ENCODE results near the gene CPED1. TPM values are rescaled to one million over a fixed set of nuclear protein-coding genes. Genes with fewer than 3 reads are reported as not detected.
"Not testable (repeated sequence)": the region's sequence is repeated elsewhere in the genome, so short reads cannot be mapped to it uniquely, and the experiment has no call there.

Gene CPED1
- polyA plus RNA-seq, 2 donors = 0.29 to 1.3 TPM

DNA sequence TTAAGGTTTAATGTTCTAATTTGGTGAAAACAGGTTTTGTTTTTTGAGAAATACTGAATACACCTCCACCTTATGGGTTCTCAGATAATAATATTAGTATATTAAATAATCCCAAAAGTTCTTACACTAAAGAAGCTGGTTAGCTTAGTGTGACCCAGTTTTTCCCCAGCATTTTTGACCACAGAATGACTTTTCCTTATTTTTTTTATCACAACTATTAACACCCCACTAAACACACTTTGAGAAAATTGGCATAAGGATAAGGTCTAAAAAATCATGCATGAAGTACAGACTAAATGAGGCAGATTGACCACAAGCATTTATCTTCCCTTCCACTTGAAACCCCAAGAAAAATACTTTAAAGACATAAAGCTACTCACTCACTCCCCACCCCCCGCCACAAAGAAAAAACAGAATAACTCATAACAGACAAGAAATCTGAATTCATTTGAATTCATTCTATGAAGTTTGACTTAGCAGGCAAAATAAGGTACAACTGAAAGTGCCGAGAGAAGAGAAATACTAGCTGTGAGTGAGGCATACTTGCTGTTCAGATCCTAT, 290.6 kb downstream of the CPED1 start:
- peaks cover 0 to 3% of the 10 kb centered on the region in 2 donors for H3K9me3 ChIP-seq (ENCODE audit: control insufficient read depth in 2 of 2, insufficient read depth in 1 of 2, low read depth in 1 of 2, low read length in 1 of 2)
- WGBS, 2 donors = 77 to 79% methylated on average over 2 of the region's 2 CpGs
- no peak overlapping the region for H3K27ac ChIP-seq (ENCODE audit: low read depth in 2 of 2, low read length in 1 of 2)
- no peaks in the 10 kb centered on the region for H3K36me3 ChIP-seq (ENCODE audit: control insufficient read depth in 2 of 2, insufficient read depth in 2 of 2, low read length in 1 of 2)
- no peak overlapping the region for H3K4me3 ChIP-seq (ENCODE audit: low read depth in 1 of 2, low read length in 2 of 2)
- no peaks in the 10 kb centered on the region for H3K4me1 ChIP-seq (ENCODE audit: control insufficient read depth in 2 of 2, insufficient read depth in 2 of 2, low read length in 1 of 2)
- no peaks in the 10 kb centered on the region for H3K27me3 ChIP-seq (ENCODE audit: control insufficient read depth in 1 of 2, insufficient read depth in 2 of 2, low read length in 2 of 2)

DNA sequence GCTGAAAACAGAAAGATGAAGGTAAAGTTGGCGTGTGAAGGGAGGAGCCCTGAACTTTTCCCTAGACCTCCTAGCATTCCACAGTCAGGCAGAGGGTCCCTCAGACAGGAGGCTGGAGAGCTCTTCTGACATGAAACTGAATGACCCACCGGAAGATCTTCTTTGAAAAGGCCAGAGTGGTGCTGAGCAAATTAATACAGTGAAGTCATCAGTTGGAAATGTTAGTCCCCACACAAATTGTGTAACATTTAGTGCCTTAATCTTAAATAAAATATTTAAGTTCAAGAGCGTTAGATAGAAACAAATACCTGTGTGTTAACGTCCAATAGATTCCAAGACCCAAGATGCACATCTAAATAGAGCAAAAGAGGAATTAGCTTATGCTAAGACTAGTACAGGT, 291.3 kb downstream of the CPED1 start:
- H3K4me1 ChIP-seq (ENCODE audit: control insufficient read depth in 2 of 2, insufficient read depth in 2 of 2, low read length in 1 of 2) = no peaks in the 10 kb centered on the region
- H3K36me3 ChIP-seq (ENCODE audit: control insufficient read depth in 2 of 2, insufficient read depth in 2 of 2, low read length in 1 of 2) = no peaks in the 10 kb centered on the region
- H3K27me3 ChIP-seq (ENCODE audit: control insufficient read depth in 1 of 2, insufficient read depth in 2 of 2, low read length in 2 of 2) = no peaks in the 10 kb centered on the region
- H3K27ac ChIP-seq (ENCODE audit: low read depth in 2 of 2, low read length in 1 of 2) = no peak overlapping the region
- WGBS, 2 donors = 82 to 84% methylated on average over 4 of the region's 4 CpGs
- peaks cover 0 to 3% of the 10 kb centered on the region in 2 donors for H3K9me3 ChIP-seq (ENCODE audit: control insufficient read depth in 2 of 2, insufficient read depth in 1 of 2, low read depth in 1 of 2, low read length in 1 of 2)
- H3K4me3 ChIP-seq (ENCODE audit: low read depth in 1 of 2, low read length in 2 of 2) = no peak overlapping the region

- WGBS, 2 donors = 69 to 84% methylated on average over 1 of the region's 1 CpG
- Histone ChIP-seq H3K9me3 (ENCODE audit: control insufficient read depth in 2 of 2, insufficient read depth in 1 of 2, low read depth in 1 of 2, low read length in 1 of 2) (peaks cover 0 to 6% of the 10 kb centered on the region in 2 donors), H3K36me3 (ENCODE audit: control insufficient read depth in 2 of 2, insufficient read depth in 2 of 2, low read length in 1 of 2) (no peaks in the 10 kb centered on the region), H3K27me3 (ENCODE audit: control insufficient read depth in 1 of 2, insufficient read depth in 2 of 2, low read length in 2 of 2) (no peaks in the 10 kb centered on the region), H3K27ac (ENCODE audit: low read depth in 2 of 2, low read length in 1 of 2) (no peak overlapping the region), H3K4me3 (ENCODE audit: low read depth in 1 of 2, low read length in 2 of 2) (no peak overlapping the region), H3K4me1 (ENCODE audit: control insufficient read depth in 2 of 2, insufficient read depth in 2 of 2, low read length in 1 of 2) (no peaks in the 10 kb centered on the region)
Observed at GRCh38 chr7:121280656-121281055, 292.1 kb downstream of the CPED1 start.

DNA sequence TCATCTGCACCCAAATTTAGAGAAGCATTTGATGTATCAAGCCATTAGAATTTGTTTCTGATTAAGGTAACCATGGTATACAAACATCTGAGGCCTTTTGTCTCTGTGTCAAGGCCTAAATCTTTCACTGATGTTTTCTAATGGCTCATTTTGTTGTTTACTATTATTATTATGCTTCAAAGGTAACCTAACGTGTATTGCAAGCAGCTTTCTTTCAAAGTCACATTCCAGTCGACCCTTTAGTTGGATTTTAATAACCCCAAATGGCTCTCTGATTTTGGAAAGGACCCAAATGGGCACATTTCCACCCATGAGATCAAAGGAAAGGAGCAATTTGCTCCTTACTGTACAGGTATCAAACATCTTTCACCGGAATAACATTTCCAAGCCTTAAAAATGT, 293.6 kb downstream of the CPED1 start:
- Histone ChIP-seq H3K4me3 (ENCODE audit: low read depth in 1 of 2, low read length in 2 of 2) (no peak overlapping the region), H3K4me1 (ENCODE audit: control insufficient read depth in 2 of 2, insufficient read depth in 2 of 2, low read length in 1 of 2) (no peaks in the 10 kb centered on the region), H3K27ac (ENCODE audit: low read depth in 2 of 2, low read length in 1 of 2) (no peak overlapping the region), H3K27me3 (ENCODE audit: control insufficient read depth in 1 of 2, insufficient read depth in 2 of 2, low read length in 2 of 2) (no peaks in the 10 kb centered on the region), H3K9me3 (ENCODE audit: control insufficient read depth in 2 of 2, insufficient read depth in 1 of 2, low read depth in 1 of 2, low read length in 1 of 2) (peaks cover 0 to 6% of the 10 kb centered on the region in 2 donors), H3K36me3 (ENCODE audit: control insufficient read depth in 2 of 2, insufficient read depth in 2 of 2, low read length in 1 of 2) (no peaks in the 10 kb centered on the region)
- 55 to 58% methylated on average over 3 of the region's 3 CpGs for WGBS, 2 donors

DNA sequence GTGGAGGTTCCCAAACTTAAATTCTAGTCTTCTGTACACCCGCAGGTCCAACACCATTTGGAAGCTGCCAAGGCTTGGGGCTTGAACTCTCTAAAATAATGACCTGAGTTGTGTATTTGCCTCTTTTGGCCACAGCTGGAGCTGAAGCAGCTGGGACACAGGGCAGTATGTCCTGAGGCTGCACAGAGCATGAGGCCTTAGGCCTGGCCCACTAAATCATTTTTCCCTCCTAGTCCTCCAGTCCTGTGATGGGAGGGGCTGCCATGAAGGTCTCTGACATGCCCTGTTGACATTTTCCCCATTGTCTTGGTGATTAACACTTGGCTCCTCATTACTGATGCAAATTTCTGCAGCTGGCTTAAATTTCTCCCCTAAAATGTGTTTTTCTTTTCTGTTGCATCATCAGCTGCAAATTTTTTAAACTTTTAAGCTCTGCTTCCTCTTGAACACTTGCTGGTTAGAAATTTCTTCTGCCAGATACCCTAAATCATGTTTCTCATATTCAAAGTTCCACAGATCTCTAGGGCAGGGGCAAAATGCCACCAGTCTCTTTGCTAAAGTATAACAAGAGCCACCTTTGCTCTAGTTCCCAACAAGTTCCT, 296.7 kb downstream of the CPED1 start:
- no peak overlapping the region for H3K4me3 ChIP-seq (ENCODE audit: low read depth in 1 of 2, low read length in 2 of 2)
- H3K27me3 ChIP-seq (ENCODE audit: control insufficient read depth in 1 of 2, insufficient read depth in 2 of 2, low read length in 2 of 2) = no peaks in the 10 kb centered on the region
- H3K27ac ChIP-seq (ENCODE audit: low read depth in 2 of 2, low read length in 1 of 2) = no peak overlapping the region
- H3K4me1 ChIP-seq (ENCODE audit: control insufficient read depth in 2 of 2, insufficient read depth in 2 of 2, low read length in 1 of 2) = no peaks in the 10 kb centered on the region
- H3K36me3 ChIP-seq (ENCODE audit: control insufficient read depth in 2 of 2, insufficient read depth in 2 of 2, low read length in 1 of 2) = no peaks in the 10 kb centered on the region
- H3K9me3 ChIP-seq (ENCODE audit: control insufficient read depth in 2 of 2, insufficient read depth in 1 of 2, low read depth in 1 of 2, low read length in 1 of 2) = peaks cover 2 to 6% of the 10 kb centered on the region in 2 donors
- 92 to 98% methylated on average over 1 of the region's 1 CpG for WGBS, 2 donors

DNA sequence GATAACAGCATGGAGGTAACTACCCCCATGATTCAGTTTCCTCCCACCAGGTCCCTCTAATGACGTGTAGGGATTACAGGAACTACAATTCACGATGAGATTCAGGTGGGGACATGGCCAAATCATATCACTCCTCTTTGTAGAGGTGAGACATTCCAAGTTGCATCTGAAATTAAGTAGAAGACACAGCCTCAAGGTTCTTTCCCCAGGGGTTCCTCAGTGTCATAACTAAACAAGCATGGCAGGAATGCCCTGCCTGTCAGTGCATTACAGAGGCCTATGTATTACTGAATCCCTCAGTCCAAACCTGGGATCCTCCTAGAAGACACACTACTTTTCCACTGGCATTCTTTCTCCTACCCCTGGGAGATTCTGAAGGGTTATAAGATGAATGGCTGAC, 297.7 kb downstream of the CPED1 start:
- no peak overlapping the region for H3K27ac ChIP-seq (ENCODE audit: low read depth in 2 of 2, low read length in 1 of 2)
- no peak overlapping the region for H3K4me3 ChIP-seq (ENCODE audit: low read depth in 1 of 2, low read length in 2 of 2)
- WGBS, 2 donors = 78 to 82% methylated on average over 2 of the region's 2 CpGs
- H3K9me3 ChIP-seq (ENCODE audit: control insufficient read depth in 2 of 2, insufficient read depth in 1 of 2, low read depth in 1 of 2, low read length in 1 of 2) = peaks cover 2 to 6% of the 10 kb centered on the region in 2 donors
- no peaks in the 10 kb centered on the region for H3K4me1 ChIP-seq (ENCODE audit: control insufficient read depth in 2 of 2, insufficient read depth in 2 of 2, low read length in 1 of 2)
- H3K36me3 ChIP-seq (ENCODE audit: control insufficient read depth in 2 of 2, insufficient read depth in 2 of 2, low read length in 1 of 2) = no peaks in the 10 kb centered on the region
- no peaks in the 10 kb centered on the region for H3K27me3 ChIP-seq (ENCODE audit: control insufficient read depth in 1 of 2, insufficient read depth in 2 of 2, low read length in 2 of 2)

GRCh38 chr7:121286742-121287734, 298.5 kb downstream of the CPED1 start:
- Histone ChIP-seq H3K27ac (ENCODE audit: low read depth in 2 of 2, low read length in 1 of 2) (no peak overlapping the region), H3K4me1 (ENCODE audit: control insufficient read depth in 2 of 2, insufficient read depth in 2 of 2, low read length in 1 of 2) (no peaks in the 10 kb centered on the region), H3K9me3 (ENCODE audit: control insufficient read depth in 2 of 2, insufficient read depth in 1 of 2, low read depth in 1 of 2, low read length in 1 of 2) (peaks cover 2 to 6% of the 10 kb centered on the region in 2 donors), H3K36me3 (ENCODE audit: control insufficient read depth in 2 of 2, insufficient read depth in 2 of 2, low read length in 1 of 2) (no peaks in the 10 kb centered on the region), H3K27me3 (ENCODE audit: control insufficient read depth in 1 of 2, insufficient read depth in 2 of 2, low read length in 2 of 2) (no peaks in the 10 kb centered on the region), H3K4me3 (ENCODE audit: low read depth in 1 of 2, low read length in 2 of 2) (no peak overlapping the region)
- 83 to 84% methylated on average over 6 of the region's 6 CpGs for WGBS, 2 donors

DNA sequence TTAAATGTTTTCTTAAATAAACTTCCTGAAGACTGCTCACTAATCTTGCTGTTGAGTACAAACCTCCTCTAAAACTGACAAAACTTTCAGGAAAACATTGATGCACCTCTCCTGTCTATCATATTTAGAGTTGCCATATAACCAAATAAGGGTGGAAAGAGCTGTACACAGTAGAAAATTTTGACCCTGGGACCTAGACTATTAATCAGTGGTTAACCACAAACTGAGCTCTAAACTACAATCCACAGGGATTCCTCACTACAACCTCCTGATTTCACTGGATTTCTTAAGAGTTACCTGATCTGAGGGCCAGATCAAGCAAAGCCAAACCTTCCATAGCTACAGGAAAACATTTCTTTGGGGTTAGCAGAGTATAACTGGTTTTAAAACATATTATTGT, 300.4 kb downstream of the CPED1 start:
- Histone ChIP-seq H3K4me3 (ENCODE audit: low read depth in 1 of 2, low read length in 2 of 2) (no peak overlapping the region), H3K27ac (ENCODE audit: low read depth in 2 of 2, low read length in 1 of 2) (no peak overlapping the region), H3K4me1 (ENCODE audit: control insufficient read depth in 2 of 2, insufficient read depth in 2 of 2, low read length in 1 of 2) (no peaks in the 10 kb centered on the region), H3K9me3 (ENCODE audit: control insufficient read depth in 2 of 2, insufficient read depth in 1 of 2, low read depth in 1 of 2, low read length in 1 of 2) (peaks cover 2 to 3% of the 10 kb centered on the region in 2 donors), H3K27me3 (ENCODE audit: control insufficient read depth in 1 of 2, insufficient read depth in 2 of 2, low read length in 2 of 2) (no peaks in the 10 kb centered on the region), H3K36me3 (ENCODE audit: control insufficient read depth in 2 of 2, insufficient read depth in 2 of 2, low read length in 1 of 2) (no peaks in the 10 kb centered on the region)

DNA sequence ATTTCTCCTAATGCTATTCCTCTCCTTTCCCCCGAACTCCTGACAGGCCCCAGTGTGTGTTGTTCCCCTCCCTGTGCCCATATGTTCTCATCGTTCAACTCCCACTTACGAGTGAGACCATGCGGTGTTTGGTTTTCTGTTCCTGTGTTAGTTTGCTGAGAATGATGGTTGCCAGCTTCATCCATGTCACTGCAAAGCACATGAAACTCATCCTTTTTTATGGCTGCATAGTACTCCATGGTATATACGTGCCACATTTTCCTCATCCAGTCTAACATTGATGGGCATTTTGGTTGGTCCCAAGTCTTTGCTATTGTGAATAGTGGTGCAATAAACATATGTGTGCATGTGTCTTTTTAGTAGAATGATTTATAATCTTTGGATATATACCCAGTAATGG, 301.4 kb downstream of the CPED1 start:
- not testable (repeated sequence) for H3K4me3 ChIP-seq (ENCODE audit: low read depth in 1 of 2, low read length in 2 of 2); H3K27me3 ChIP-seq (ENCODE audit: control insufficient read depth in 1 of 2, insufficient read depth in 2 of 2, low read length in 2 of 2); H3K36me3 ChIP-seq (ENCODE audit: control insufficient read depth in 2 of 2, insufficient read depth in 2 of 2, low read length in 1 of 2); H3K27ac ChIP-seq (ENCODE audit: low read depth in 2 of 2, low read length in 1 of 2); H3K9me3 ChIP-seq (ENCODE audit: control insufficient read depth in 2 of 2, insufficient read depth in 1 of 2, low read depth in 1 of 2, low read length in 1 of 2); H3K4me1 ChIP-seq (ENCODE audit: control insufficient read depth in 2 of 2, insufficient read depth in 2 of 2, low read length in 1 of 2)
- WGBS, 2 donors = 88 to 93% methylated on average over 5 of the region's 5 CpGs

Data from esophagus (tissue), 2 donors.